ENCODE data around the gene SMIM5.
"Not testable (repeated sequence)": the region's sequence is repeated elsewhere in the genome, so short reads cannot be mapped to it uniquely, and the experiment has no call there.

Gene SMIM5

DNA sequence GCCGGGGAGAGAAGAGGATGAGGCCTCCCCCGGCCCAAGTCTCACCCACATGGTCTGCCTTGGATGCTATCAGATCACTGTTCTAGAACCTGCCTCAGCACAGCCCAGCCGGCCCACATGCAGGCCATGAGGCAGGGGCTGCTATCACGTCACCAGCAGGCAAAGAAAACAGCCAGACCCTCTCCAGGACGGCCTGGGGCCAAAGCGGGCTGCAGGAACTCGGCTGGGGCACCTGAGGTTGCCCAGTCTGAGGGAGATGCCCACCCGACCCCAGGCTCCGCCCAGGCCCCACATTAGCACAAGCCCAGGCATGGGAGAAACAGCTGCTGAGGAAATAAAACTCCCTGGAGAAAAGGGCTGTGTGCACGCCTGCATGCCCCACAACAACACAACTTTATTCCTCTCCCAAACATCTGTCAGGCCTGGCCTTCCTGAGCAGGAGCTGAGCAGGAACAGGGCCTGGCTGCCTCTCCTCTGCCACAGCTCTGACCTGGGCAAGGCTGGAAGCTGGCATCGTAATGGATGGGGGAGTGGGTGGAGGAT is 6.7 kb upstream of the SMIM5 start:
- no peak for DNase-seq

DNA sequence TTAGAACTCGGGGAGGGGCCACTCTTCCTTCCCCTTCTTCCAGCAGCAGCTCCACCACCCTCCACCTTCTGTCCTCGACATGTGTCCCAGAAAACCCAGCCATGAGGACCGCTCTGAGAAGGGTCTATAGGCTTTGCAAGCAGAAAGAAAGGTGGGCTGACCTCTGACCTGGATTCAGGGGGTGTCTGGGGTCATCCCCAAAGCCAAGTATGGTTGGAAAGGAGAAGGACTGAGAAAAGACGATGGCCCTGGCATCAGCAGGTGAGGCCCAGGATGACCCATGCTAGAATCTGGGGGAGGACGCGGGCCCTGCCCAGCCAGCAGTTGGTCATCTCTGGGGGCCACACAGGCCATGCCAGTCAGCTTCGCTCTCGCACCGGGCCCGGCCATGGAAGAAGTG is 6.1 kb upstream of the SMIM5 start:
- DNase-seq = no peak

DNA sequence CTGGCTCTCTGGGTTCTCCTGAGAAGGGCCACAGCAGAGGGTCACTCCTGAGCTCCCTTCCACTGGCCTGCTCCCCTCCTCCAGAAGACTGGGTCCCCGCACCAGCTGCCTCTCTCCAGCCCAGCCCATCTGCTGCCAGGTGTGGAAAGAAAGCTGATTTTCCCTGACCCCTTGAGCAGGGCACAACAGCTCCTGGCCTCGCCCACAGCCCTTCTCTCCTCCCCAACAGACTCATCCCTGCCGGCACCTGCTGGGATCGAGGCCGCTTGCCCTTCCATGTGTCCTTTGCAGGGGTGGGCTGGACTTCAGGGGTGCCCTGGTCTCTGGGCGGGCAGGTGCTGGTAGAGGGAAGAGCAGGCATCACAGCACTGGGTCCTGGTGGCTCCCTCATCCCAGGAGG is 4.8 kb upstream of the SMIM5 start:
- no peak for DNase-seq

DNA sequence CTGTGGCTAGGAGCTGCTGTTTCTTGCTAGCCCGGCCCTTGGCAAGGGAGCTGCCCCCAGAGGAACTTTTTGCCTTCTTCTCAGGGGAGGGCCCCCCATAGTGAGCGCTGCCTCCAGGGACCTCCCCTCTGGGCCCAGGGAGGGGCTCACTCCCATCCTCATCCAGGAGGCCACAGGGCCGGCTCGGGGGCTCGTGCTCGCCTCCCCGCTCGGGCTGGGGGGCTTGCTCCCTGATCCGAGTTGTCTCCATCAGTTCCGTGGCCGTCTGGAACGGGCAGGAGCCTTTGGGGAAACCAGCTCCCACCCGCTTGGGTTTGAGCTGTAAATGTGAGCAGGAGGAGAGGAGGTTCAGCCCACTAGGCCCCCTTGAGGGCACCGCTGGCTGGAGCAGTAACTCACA is 4.1 kb upstream of the SMIM5 start:
- DNase-seq = no peak

DNA sequence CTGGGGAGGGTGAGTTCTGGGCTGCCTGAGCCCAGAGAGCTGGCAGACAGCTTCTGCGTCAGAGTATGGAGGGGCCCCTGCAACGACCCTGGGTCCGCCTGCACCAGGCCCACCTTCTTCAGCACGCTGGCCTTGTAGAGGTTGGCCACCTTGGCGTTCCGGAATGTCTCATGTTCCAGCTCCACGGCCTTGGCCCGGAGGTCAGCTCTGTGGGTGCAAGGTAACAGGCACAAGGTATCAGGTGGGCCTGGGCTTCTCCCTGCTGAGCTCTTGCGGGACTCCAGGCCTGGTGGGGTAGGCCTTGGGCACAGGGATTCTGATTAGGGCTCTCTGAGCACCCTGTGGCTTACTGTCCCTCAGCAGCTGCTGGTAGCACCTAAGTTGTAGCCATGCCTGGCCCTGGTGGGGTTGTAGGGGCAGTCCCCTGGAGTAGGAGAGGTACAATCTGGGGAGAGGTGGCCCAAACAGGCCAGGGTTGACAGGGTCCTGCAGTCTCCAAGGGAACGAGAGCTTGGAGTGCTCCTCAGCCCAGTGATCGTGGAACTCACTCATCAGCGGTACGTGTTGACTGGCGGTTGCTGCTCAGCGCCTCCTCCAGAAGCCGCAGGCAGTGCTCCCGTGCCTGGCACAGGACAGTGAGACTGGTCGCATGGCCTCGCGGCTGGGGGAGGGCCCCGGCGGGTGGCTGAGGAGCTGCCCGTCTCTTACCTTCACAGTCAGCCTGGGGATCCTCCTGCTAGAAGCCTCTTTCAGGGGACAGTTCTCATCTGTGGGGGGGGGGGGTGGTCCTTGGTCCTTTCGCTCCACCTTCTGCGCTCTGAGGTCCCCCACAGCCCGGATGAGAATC is 2.9 kb upstream of the SMIM5 start:
- no peak for DNase-seq

DNA sequence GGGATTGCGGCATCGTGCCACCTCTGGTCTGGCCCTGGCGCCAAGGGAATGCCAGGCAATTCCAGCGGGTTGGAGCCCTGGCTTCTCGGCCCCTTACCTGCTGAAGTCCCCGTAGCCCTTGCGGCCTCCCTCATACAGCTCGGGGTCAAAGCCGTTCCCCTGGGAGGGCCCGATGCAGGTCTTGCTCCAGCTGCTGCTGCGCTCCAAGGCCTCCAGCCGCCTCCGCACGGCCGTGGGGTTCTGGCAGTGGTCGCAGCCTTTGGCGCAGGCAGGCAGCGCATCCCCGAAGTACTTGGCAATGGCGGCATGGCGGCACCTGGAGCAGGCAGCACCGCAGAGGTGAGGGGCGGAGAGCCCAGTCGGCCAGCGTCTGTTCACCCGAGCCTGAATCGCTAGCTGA is 1.9 kb upstream of the SMIM5 start:
- no peak for DNase-seq

DNA sequence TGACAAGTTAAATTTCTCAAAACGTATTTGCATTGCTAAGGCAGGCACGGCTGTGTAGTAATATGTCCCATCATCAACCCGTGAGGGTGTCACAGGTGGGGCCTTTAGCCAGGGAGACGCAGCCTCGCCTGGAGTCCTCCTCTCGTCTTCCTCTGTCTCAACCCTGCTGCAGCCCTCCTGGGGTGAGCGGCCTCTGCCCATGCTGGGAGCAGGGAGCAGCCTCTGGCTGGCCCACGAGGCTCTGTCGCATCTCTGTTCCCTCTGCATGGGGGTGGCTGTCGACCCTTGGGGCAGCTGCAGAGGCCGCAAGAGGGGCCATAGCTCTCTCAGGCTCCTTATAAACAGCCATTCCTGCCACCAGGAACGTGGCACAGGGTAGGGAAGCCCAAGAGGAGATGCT is 806 bp upstream of the SMIM5 start:
- no peak for DNase-seq

DNA sequence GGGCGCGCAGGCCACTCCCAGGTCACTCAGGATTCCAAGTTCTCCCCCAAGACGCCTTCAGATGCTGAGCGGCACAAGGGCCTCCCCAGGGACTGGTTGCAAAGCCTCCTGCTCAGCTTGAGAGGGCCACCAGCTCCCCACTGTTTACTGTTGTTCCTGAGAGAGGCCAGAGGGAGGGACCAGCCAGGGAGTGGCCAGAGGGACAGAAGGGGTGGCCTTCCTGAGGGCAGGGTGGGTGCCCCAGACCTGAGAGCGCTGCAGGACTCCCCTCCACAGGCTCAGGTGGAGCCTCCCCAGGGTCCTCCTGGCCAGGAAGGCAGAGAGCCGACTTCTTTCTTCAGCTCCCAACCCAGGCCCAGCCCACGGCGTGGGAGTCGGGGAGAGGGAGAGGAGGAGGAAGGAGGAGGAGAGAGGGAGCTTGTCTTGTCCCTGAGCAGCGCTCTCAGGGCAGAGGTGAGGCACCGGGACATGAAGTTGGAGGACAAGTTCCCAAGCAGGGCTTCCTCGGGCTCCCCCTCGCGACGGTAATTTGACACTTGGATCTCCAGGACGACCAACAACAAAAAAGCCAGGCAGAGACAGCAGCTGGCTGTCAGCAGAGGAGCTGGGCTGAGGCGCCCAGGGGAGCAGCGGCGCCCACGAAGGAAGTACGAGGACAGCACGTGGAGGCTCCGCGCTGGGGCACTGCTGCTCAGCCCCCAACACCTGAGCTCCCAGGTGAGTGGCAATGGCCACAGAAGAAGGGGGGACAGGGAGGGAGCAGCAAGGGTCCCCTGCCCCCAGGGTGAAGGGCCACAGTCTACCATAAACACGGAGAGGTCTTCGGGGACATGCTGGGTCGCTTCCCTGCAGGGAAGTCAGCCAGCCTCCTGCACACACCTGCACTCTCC is 497 bp downstream of the SMIM5 start:
- DNase-seq = peak; percentile 92

DNA sequence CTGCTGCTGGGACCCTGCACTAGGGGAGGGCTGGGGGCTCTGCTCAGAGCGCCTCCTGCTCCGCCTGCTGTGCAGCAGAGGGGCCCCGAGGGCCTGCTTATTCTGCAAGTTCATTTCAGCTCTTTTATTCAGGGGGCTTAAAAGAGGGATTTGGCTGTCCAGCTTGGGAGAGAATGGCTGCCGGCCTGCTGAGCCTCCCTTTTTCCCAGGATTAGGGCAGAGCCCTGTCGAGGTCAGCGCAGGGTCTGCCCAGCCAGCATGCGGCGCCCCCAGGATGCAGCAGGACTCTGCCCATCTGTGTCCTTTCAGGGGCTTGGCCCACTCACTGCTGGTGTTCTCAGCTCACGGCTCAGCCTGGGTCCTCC is 1.1 kb downstream of the SMIM5 start:
- DNase-seq = no peak

DNA sequence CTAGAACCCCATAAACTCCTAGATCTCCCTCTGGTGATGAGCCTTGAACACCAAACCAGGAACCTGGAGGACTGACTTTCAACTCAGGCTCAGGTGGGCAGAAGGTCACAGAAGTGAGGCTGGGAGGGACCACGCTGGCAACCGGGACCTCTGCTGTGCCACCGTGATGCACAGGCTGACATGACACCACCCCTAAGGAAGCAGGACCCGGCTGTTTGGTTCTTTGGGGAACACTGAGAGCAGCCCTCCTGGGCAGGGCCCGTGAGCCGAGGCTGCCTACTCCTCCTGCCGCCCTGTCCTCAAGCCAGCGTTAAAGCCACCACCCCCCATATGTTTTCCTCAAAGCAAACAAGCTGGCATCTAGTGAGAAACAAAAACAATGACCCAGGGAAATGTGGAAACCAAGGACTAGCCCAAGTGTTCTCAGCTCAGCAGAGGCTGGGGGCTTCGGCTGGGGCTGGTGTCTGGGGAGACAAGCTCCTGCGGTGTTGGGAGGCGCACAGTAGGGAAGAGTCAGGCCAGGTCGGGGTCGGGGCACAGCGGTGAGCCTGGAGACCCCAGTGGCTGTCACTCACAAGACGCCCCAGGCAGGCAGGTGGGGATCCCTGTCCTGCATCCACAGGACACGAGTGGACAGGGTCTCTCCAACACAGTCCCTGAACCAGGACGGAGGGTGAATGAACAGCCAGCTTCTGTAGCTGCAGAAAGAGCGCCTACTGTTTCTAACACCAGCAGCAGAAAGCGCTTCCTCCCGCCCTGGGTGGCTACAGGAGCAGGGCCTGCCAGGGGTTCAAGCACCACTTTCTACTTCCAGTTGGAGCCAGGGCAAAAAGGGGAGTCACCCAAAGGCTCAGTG is 1.7 kb downstream of the SMIM5 start:
- DNase-seq = no peak

DNA sequence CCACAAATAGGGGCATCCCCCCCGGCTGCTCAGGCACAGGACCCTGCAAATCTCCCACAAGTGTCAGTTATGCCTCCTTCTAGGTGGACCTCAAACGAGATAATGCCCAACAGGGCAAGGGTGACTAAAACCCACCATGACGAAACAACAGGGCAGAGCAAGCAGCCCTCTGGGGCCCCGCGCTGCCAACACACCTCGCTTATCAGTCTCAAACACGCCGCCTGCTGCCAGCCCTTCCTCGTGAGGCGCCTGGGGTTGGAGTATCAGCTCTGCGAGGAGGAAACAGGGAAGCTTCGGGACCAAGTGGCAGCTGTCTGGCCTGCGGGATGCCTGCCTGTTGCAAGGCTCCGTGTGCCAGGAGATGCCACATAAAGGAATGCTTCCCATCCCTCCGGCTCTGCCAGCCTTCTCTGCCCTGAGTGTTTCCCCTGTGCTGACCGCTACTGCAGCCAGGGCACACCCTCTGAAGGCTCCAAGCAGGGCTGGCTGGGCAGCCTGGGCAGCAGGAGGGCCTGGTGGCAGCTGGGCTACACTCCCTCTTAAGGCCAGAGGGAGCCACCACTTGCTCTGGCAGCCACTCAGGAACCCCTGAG is 2.5 kb downstream of the SMIM5 start:
- no peak for DNase-seq

DNA sequence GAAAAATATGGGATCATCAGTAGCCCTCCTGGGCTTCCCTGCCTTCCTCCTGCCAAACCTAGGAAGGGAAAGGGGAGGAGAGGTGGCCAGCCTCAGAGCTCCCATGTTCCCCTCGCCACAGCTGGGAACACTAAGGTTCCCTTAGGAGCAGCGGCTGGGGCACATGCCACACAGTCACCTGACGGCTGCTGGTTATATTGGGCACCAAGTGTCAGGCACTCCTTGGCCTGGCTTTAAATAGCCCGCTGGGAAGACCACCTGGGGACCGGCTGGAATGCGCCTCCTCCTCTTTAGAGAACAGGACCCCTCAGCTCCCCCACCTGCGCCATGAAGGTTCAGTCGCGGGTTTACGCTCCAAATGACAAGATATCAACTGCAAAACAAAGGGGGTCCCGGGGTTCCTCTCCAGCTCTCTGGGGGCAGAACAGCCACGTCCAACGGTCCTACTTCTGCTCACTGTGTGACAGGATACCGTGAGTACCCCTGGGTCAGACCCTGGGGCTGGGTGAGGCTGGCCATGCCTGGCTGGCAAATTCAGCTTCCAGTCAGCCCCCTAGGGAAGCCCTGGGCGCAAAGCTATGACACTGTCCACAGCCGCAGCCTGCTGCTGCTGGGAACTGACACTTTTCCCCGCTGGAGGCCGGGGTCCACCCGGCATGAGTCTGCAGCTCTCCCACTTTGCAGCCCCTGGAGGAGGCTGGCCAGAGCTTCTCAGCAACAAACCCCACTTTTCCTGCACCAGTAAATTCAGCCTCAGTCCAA is 3.3 kb downstream of the SMIM5 start:
- no peak for DNase-seq

DNA sequence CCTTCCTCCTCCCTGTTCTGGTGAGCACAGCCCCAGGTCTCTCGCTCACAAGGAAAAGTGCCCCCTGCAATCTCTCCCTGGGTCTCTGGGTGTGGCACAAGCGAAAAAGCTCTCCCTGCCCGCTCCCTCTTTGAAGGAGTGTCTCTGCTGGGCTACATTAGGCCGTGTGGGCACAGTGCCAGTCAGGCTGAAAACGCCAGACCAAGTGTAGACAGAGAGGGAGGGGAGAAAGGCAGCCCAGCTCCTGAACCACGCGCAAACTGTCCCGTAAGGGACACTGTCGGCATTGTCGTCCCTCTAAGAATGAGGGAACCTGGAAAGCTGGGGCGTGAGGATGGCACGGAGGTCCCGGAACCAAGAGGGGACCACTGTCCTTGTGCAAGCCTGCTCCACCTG is 3.9 kb downstream of the SMIM5 start:
- no peak for DNase-seq

DNA sequence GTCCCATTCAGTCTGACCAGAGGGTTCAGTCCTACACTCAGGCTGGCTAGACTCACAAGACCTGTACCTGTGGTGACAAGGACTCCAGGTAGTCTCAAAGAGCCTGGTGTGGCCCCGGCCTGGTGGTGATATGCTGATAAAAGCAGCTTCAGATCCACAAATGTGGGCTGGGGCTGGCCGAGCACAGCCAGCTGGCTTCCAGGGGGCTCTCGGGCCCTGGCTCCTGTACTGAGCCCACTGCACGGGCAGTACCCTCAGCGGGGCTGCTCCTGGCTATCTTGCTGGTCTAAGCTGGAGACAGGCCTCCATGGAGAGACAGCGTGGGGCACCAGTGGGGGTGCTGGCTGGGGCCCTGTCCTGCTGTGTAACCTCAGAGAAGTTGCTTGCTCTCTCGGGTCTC is 4.3 kb downstream of the SMIM5 start:
- DNase-seq = no peak

DNA sequence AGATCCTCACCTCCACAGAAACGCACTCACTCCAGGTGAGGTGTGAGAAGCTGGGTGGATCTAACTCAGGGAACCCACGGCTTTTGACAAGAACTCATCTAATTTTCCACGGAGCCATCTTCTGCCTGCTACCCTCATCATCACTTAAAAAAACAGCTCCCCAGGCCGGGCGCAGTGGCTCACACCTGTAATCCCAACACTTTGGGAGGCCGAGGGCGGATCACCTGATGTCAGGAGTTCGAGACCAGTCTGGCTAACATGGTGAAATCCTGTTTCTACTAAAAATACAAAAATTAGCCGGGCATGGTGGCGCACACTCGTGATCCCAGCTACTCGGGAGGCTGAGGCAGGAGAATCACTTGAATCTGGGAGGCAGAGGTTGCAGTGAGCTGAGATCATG is 4.8 kb downstream of the SMIM5 start:
- not testable (repeated sequence) for DNase-seq

DNA sequence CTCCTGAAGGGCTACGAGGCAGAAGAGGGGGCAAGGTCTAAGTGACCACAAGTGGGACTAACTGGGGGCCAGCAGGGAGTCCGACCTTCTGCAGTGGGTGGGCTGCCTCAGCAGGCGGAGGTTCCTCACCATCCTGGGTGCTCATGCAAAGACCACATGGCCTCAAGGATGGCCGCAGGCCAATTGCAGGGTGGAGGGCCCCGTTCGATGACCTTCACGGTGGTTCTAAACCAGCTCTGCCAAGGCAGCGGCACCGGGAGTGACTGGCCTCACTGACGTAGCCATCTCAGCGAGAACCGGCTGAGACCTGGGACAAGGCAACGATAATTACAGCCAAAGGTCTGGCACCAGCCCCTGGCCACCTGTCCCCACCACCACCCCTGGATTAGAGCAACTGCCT is 5.7 kb downstream of the SMIM5 start:
- DNase-seq = no peak

DNA sequence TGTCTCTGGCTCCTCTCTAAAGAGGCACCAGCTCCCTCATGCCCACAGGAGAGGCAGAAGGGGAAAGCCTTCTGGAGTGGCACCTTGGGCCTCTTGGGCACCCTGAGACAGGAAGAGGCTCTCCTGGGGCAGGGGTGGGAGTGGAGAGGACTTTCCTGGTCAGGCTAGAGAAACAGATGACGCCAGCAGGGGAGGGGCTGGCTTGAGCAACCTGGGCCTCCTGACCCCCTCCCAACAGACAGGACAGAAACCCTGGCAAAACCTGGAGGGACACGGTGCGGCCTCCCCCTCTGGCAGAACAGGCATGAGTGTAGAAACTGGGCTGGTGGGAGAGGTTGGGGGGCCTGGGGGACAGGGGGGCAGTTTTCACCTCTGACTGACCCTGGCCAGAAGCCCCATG is 6.1 kb downstream of the SMIM5 start:
- DNase-seq = no peak

DNA sequence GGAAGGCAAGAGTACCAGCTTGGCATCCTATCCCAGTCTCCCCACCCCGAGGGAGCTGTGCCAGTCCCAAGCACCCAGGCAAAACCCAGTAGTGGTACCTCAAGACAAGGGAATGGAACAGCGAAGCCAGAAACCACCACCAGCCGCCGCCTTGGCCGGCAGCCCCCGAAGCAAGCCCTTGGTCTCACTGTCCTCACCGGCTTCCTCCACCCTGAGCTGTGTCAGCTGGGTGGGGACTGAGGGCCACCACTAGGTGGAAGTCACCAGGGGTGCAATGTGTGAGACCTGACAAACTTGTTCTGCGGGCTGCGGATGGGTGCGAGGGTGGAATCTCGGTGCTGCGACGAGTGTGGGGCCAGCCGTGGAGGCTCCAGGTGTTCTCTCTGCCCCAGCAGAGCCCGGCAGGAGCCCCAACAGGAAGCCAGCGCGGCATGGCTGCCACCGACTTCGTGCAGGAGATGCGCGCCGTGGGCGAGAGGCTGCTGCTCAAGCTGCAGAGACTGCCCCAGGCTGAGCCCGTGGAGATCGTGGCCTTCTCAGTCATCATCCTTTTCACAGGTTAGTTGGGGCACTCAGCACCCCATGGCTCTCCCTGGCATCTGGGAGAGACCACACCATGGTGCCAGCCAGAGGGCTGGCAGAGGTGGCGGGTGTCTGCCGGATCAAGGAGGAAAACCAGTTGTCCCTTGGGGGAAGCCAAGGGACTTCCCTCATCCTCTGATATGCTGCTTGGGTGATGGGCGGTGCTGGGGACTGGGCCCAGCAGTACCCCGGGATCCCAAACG is 6.7 kb downstream of the SMIM5 start:
- no peak for DNase-seq

DNA sequence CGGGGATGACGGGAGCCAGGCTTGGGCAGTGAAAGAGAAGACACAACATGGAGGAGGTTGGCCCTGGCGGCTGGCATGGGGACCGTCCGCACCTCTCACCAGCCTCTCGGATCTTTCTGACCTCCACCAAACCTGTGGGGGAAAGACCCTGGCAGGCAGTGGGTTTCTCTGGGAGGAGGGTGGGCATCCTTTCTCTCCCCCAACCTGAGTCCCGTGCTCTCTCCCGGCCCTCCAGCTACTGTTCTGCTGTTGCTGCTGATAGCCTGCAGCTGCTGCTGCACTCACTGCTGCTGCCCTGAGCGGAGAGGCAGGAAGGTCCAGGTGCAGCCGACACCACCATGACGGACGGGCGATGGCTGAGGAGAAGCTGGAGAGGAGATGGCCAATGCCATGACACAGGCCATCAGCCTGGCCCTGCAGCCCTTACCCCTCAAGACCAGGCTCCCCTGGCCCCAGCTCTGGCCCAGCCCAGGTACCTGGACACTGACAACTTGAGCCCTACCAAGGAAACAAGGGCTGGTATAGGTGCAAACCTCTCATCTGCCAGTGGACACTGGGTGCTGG is 7.4 kb downstream of the SMIM5 start:
- no peak for DNase-seq

DNA sequence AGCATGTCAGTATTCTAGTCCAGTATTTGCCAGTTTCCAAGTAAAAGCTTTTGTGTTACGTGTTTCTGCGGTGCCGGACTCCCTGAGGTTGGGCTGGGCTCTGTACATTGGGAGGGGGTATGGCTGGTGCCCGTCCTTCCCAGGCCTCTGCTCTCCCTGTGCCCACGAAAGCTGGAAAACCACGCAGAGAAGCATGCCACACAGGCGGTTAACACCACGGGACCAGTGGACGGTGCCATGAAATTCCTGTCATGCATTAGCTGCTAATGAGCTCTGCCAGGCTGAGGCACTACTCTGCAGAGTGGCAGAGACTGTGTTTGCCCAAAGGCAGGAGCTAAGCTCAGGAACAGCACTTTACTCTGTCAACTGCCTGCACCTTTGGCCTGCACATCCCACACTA is 8.1 kb downstream of the SMIM5 start:
- DNase-seq = no peak
